Neural crest cell (in vitro differentiated cells): ENCODE measurements around the gene MYCBPAP. TPM values are rescaled to one million over a fixed set of nuclear protein-coding genes. Genes with fewer than 3 reads are reported as not detected.
"Not testable (repeated sequence)": the region's sequence is repeated elsewhere in the genome, so short reads cannot be mapped to it uniquely, and the experiment has no call there.

ENCODE experiments used
- DNase-seq: peaks from one replicate; pipeline ENCODE4 v3.0.0; 2021; ENCODE audit warnings: low read depth, mixed read lengths, low spot score
- H3K27ac Mint-ChIP-seq: one replicate; pipeline ENCODE4 v1.8.0; 2021; ENCODE audit warnings: mild to moderate bottlenecking, mixed read lengths; ENCODE audit not compliant: unreplicated experiment
- H3K27me3 Mint-ChIP-seq: 2 replicates; pipeline ENCODE4 v1.8.0; 2021; ENCODE audit warnings: low read depth, mild to moderate bottlenecking, mixed read lengths
- H3K36me3 Mint-ChIP-seq: 2 replicates; pipeline ENCODE4 v1.8.0; 2021; ENCODE audit warnings: low read depth, mild to moderate bottlenecking, mixed read lengths
- H3K4me1 Mint-ChIP-seq: 2 replicates; pipeline ENCODE4 v1.8.0; 2021; ENCODE audit warnings: mixed read lengths
- H3K4me3 Mint-ChIP-seq: one replicate; pipeline ENCODE4 v1.8.0; 2021; ENCODE audit warnings: mild to moderate bottlenecking, mixed read lengths
- H3K9me3 Mint-ChIP-seq: 2 replicates; pipeline ENCODE4 v1.8.0; 2021; ENCODE audit warnings: mixed read lengths
- CTCF ChIP-seq: fragments of 200-600 bp; sonication (generic); conservative IDR thresholded peaks from 2 replicates; pipeline ENCODE4 v1.5.0; 2021; ENCODE audit warnings: antibody characterized with exemption, mild to moderate bottlenecking
- total RNA-seq: library from RNA; stranded (reverse); gene quantifications from 2 replicates; pipeline ENCODE4 v1.2.1, GENCODE V29; 2021

The MYCBPAP gene
- total RNA-seq, 1 donor from 2014 or later: 1.2 TPM

- H3K4me1 Mint-ChIP-seq: peaks cover 16% of the 10 kb centered on the region
- H3K9me3 Mint-ChIP-seq: no peaks in the 10 kb centered on the region
- no peaks in the 10 kb centered on the region for H3K36me3 Mint-ChIP-seq
- peaks cover 44% of the 10 kb centered on the region for H3K27me3 Mint-ChIP-seq
- no peak overlapping the region for H3K27ac Mint-ChIP-seq
- peak overlapping the region; percentile 23 for H3K4me3 Mint-ChIP-seq
- no peak for TF ChIP-seq CTCF
- no peak for DNase-seq
Measured at GRCh38 chr17:50469671-50470305, 38.5 kb upstream of the MYCBPAP start.

GRCh38 chr17:50470426-50470825 lies 37.8 kb upstream of the MYCBPAP start:
- Mint-ChIP-seq H3K36me3 (no peaks in the 10 kb centered on the region), H3K9me3 (no peaks in the 10 kb centered on the region), H3K4me1 (peaks cover 16% of the 10 kb centered on the region), H3K4me3 (peak overlapping the region; percentile 23), H3K27me3 (peaks cover 43% of the 10 kb centered on the region), H3K27ac (no peak overlapping the region)
- DNase-seq: no peak
- TF ChIP-seq CTCF: no peak

- Mint-ChIP-seq H3K36me3 (no peaks in the 10 kb centered on the region), H3K27me3 (peaks cover 42% of the 10 kb centered on the region), H3K27ac (no peak overlapping the region), H3K9me3 (no peaks in the 10 kb centered on the region), H3K4me1 (peaks cover 16% of the 10 kb centered on the region), H3K4me3 (no peak overlapping the region)
- TF ChIP-seq CTCF: no peak
- DNase-seq: no peak
Measured at GRCh38 chr17:50471009-50471905, 37.0 kb upstream of the MYCBPAP start.

GRCh38 chr17:50472286-50472685 lies 36.0 kb upstream of the MYCBPAP start:
- no peaks in the 10 kb centered on the region for H3K36me3 Mint-ChIP-seq
- H3K27ac Mint-ChIP-seq: no peak overlapping the region
- peaks cover 40% of the 10 kb centered on the region for H3K27me3 Mint-ChIP-seq
- no peak overlapping the region for H3K4me3 Mint-ChIP-seq
- H3K9me3 Mint-ChIP-seq: no peaks in the 10 kb centered on the region
- H3K4me1 Mint-ChIP-seq: peaks cover 11% of the 10 kb centered on the region
- no peak for DNase-seq
- TF ChIP-seq CTCF: no peak

- not testable (repeated sequence) for DNase-seq, H3K9me3 Mint-ChIP-seq, H3K4me3 Mint-ChIP-seq, H3K4me1 Mint-ChIP-seq, H3K27ac Mint-ChIP-seq, H3K36me3 Mint-ChIP-seq
- peaks cover 36% of the 10 kb centered on the region for H3K27me3 Mint-ChIP-seq
- peak; percentile 35 for TF ChIP-seq CTCF
Measured at GRCh38 chr17:50472761-50473161, 35.5 kb upstream of the MYCBPAP start.
